HCT116 (cell line): Measurements from ENCODE around the gene GPR150.

ENCODE experiments used
- CBX3 ChIP-seq: IDR thresholded peaks from 2 replicates; pipeline ENCODE4 v1.6.1; 2012; ENCODE audit warnings: low read depth
- ELF1 ChIP-seq: IDR thresholded peaks from 2 replicates; pipeline ENCODE4 v1.6.1; 2012; ENCODE audit warnings: low read depth, borderline replicate concordance
- EZH2 ChIP-seq: fragments of 200-600 bp; sonication (generic); IDR thresholded peaks from 2 replicates; pipeline ENCODE4 v1.6.1; 2017; ENCODE audit warnings: antibody characterized with exemption, mixed run types
- EZH2phosphoT487 ChIP-seq: fragments of 200-600 bp; IDR thresholded peaks from 2 replicates; pipeline ENCODE4 v1.6.1; 2018; ENCODE audit warnings: antibody characterized with exemption, borderline replicate concordance
- POLR2A ChIP-seq: IDR thresholded peaks from 2 replicates; pipeline ENCODE4 v1.7.0; 2011; ENCODE audit warnings: borderline replicate concordance; ENCODE audit not compliant: insufficient read depth, insufficient read length; ENCODE audit errors: extremely low read depth
- POLR2AphosphoS5 ChIP-seq: IDR thresholded peaks from 2 replicates; pipeline ENCODE4 v1.6.1; 2011; ENCODE audit warnings: mild to moderate bottlenecking, low read depth, low read length, moderate library complexity
- SIN3A ChIP-seq: IDR thresholded peaks from 2 replicates; pipeline ENCODE4 v1.6.1; 2012; ENCODE audit warnings: low read depth
- SP1 ChIP-seq: IDR thresholded peaks from 2 replicates; pipeline ENCODE4 v1.6.1; 2012; ENCODE audit warnings: low read depth
- ZNF274 ChIP-seq: fragments of 200-500 bp; sonication (Bioruptor generic); IDR thresholded peaks from 2 replicates; pipeline ENCODE4 v1.6.1; 2014; ENCODE audit warnings: mild to moderate bottlenecking, low read depth, low read length, inconsistent platforms
- TF ChIP-seq, protein P1 (sequence below): IDR thresholded peaks from 2 replicates; pipeline ENCODE4 v1.6.1; 2012
- TF ChIP-seq, protein P2 (sequence below), 3 experiments: fragments of 200-600 bp in 1 of 3; sonication (generic) in 1 of 3; IDR thresholded peaks in 2 of 3; conservative IDR thresholded peaks in 1 of 3; 2 replicates each; pipeline ENCODE4 v1.5.1; 2012 to 2017; ENCODE audit warnings: low read depth in 2 of 3, low read length in 2 of 3, antibody characterized with exemption in 1 of 3, borderline replicate concordance in 1 of 3, control low read depth in 1 of 3, mild to moderate bottlenecking in 1 of 3, mixed read lengths in 1 of 3, mixed run types in 1 of 3, moderate library complexity in 1 of 3; ENCODE audit not compliant: insufficient read depth in 1 of 3
- TF ChIP-seq, protein P3 (sequence below): IDR thresholded peaks from 2 replicates; pipeline ENCODE4 v1.6.1; 2012

DNA sequence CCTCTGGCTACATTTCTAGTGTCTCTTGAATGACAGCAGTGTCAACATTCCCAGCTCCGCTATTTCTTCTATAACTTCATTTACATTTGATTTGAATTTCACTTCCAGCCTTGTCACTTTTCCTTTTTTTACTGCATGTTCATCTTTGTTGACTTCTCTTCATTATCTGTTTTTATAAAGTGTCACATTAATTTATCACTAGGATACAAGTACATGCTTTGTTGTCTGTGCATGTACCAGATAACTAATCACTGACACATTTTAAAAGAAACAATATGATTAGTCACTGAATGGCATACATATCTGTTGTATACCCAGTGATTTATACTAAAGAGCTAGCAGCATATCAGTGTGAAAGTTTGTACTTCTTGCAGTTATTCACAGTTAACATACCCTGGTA, 35.9 kb upstream of the GPR150 start:
- TF ChIP-seq POLR2AphosphoS5 = no peak
- TF ChIP-seq, protein P1, sequence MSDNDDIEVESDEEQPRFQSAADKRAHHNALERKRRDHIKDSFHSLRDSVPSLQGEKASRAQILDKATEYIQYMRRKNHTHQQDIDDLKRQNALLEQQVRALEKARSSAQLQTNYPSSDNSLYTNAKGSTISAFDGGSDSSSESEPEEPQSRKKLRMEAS = no peak
- TF ChIP-seq ZNF274 = no peak
- TF ChIP-seq, protein P2, sequence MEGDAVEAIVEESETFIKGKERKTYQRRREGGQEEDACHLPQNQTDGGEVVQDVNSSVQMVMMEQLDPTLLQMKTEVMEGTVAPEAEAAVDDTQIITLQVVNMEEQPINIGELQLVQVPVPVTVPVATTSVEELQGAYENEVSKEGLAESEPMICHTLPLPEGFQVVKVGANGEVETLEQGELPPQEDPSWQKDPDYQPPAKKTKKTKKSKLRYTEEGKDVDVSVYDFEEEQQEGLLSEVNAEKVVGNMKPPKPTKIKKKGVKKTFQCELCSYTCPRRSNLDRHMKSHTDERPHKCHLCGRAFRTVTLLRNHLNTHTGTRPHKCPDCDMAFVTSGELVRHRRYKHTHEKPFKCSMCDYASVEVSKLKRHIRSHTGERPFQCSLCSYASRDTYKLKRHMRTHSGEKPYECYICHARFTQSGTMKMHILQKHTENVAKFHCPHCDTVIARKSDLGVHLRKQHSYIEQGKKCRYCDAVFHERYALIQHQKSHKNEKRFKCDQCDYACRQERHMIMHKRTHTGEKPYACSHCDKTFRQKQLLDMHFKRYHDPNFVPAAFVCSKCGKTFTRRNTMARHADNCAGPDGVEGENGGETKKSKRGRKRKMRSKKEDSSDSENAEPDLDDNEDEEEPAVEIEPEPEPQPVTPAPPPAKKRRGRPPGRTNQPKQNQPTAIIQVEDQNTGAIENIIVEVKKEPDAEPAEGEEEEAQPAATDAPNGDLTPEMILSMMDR (IDR thresholded peaks at IDR 0.05 in 2 of 3, conservative IDR thresholded peaks at IDR 0.05 in 1 of 3; ENCODE audit: borderline replicate concordance in 1 of 3, insufficient read depth in 1 of 3, low read depth in 2 of 3, low read length in 2 of 3) = no peak
- TF ChIP-seq EZH2 = no peak
- TF ChIP-seq CBX3 = no peak
- TF ChIP-seq, protein P3, sequence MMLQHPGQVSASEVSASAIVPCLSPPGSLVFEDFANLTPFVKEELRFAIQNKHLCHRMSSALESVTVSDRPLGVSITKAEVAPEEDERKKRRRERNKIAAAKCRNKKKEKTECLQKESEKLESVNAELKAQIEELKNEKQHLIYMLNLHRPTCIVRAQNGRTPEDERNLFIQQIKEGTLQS = no peak
- no peak for TF ChIP-seq SP1
- TF ChIP-seq EZH2phosphoT487 = no peak
- TF ChIP-seq POLR2A = no peak
- no peak for TF ChIP-seq SIN3A
- no peak for TF ChIP-seq ELF1
